T-helper 1 cell treated with Interleukin-12 subunit alpha and Interleukin-12 subunit beta and Interleukin-4 antibody, amounts not matched to agents 30 ng/mL and 1 ng/mL, for 36 hours (primary cell): ENCODE results near the gene PLAU. TPM values are rescaled to one million over a fixed set of nuclear protein-coding genes. Genes with fewer than 3 reads are reported as not detected.

Experiments
- intact Hi-C: fragments of 100-400 bp; cut with micrococcal nuclease; formaldehyde crosslinking; loops from one replicate; pipeline ENCODE4 v1.15.1; 2024
- total RNA-seq: library from RNA; stranded (reverse); gene quantifications from 2 replicates; pipeline ENCODE4 v1.2.3, GENCODE V29; 2022

The PLAU gene
- total RNA-seq, result 1.1 and 1.5 TPM in 2 replicates

DNA sequence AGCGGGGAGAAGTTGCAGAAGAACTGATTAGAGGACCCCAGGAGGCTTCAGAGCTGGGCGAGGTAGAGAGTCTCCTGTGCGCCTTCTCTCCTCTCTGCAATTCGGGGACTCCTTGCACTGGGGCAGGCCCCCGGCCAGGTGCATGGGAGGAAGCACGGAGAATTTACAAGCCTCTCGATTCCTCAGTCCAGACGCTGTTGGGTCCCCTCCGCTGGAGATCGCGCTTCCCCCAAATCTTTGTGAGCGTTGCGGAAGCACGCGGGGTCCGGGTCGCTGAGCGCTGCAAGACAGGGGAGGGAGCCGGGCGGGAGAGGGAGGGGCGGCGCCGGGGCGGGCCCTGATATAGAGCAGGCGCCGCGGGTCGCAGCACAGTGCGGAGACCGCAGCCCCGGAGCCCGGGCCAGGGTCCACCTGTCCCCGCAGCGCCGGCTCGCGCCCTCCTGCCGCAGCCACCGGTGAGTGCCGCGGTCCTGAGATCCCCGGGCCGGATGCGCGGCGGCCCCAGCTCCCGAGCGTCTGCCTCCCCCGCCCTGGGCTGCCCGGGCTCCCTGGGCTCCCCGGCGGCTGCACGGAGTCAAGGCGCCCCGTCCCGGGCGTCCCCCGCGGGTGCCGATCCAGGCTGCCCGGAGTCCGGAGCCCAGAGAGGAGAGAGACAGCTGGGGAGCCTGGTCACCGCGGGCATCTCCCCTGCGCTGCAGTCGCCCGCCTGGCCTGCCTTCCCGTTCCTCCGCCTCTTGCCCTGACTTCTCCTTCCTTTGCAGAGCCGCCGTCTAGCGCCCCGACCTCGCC is at the start of gene PLAU:
Gene PLAU, plus strand, starts transcription at position 369 of the 789 bp plus-strand sequence. CDS start 424 bp downstream, outside the sequence.
- intact Hi-C loops, result loop anchor here (1.0 to 2.0 kb wide), 3 partner anchors 11 to 46 kb away; no protein-coding TSS in a partner anchor

- intact Hi-C loops, result no loop called here
These were observed 48.9 kb upstream of the PLAU start for GRCh38 chr10:73862011-73862410.

DNA sequence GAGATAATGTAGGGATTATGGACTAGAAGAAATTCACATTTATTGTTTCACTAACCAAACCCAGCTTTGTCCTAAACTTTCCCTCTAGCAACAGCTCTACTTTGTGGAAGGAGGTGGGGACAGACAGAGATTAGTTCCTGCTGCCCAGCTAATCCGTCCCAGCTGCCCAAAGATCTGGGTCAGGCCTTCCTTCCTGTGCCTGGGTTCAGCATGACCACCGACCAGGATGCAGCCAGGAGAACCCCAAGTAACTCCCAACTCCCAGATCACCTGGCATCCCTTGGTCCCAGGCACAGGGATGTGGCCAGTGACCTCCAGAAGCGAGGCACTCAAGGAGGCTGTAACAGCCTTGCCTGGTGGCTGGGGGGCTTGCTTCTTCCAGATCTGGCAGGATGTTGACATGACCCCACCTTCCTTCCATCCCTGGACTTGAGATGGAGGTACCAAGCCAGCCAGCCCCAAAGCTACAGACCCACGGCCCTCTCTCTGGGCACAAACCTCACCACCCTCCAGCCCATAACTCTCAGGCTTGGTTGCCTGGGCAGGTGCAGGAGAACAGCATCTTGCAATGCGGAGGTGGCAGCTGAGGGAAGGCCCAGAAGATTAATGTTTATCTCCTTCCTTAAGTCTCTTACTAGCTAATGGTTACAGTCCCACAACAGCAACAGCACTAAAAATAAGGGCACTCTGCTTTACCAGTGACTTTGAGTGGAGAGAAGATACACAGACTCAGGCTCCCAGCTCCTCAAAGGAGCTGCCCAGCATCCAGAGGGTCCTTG is 47.7 kb upstream of the PLAU start:
- intact Hi-C loops, result no loop called here

GRCh38 chr10:73864229-73864628 is 46.7 kb upstream of the PLAU start:
- intact Hi-C loops, result no loop called here

GRCh38 chr10:73865107-73865458 is 45.8 kb upstream of the PLAU start:
- intact Hi-C loops, result loop anchor here (1.0 kb wide), 3 partner anchors 10 to 16 kb away; no protein-coding TSS in a partner anchor

- intact Hi-C loops, result loop anchor here (1.0 kb wide), 4 partner anchors 8 to 16 kb away; no protein-coding TSS in a partner anchor
These were observed 45.2 kb upstream of the PLAU start for GRCh38 chr10:73865459-73866442.

DNA sequence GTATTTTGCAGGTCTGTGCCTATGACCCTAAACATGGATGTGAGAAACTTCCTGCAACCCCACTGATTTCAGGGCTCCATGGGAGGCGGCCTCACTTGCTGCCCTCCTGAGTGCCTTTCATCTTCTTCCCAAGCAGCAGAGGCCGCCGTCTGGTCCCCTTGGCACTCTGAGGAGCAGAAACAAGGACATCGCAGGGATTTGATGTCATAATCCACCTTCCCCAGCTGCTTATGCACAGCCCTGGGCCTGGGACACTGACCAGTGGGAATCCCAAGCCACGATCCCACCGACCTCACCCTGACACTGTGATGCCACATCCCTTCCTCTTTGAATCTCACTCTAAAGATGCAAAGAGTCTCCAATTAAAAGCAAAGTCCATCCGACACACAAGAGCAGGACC is 44.3 kb upstream of the PLAU start:
- intact Hi-C loops, result loop anchor here (1.0 kb wide), 1 partner anchor 9 kb away; no protein-coding TSS in a partner anchor

GRCh38 chr10:73867126-73867807 is 43.7 kb upstream of the PLAU start:
- intact Hi-C loops, result no loop called here

GRCh38 chr10:73867871-73868631 is 42.9 kb upstream of the PLAU start:
- intact Hi-C loops, result no loop called here

- intact Hi-C loops, result no loop called here
These were observed 42.2 kb upstream of the PLAU start for GRCh38 chr10:73868655-73869195.

DNA sequence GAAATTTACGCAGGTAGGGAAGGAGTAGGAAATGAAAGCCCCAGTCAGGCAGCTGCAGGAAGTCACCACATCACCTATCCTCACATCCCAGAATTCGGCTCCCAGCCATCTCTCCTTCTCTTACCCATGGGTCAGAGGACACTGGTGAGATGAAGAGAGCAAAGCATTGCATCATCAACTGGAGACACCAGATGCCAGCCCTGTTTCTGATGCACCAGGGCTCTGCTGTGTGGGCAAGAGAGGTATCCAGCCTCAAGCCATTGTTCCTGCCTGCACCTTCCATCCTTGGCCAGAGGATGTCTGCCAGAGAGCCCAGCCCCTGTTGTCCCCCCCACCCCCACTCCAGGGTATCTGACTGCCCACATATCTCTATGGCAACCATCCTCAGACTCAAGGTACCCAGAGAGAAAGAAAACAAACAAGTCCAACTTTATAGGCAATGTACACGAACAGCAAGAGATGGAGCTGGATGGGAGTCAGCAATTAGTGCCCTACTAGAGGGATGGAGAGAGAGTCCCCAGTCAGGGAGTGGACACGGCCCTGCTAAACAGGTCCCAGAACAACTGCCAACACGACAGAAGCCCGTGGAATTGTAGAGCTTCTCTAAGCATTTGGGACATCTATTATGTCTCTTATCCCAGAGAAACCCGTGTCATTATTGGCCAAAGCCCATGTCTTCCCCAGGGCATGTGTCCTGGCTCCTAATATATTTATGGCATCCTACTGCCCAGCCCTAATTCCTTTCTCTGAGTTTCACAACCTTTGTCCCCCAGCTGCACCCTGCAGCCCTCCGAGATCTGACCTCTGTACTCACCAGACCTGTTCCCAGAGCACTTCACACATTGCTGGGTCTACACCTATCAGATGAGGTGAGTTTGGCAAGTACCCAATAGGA is 39.4 kb upstream of the PLAU start:
- intact Hi-C loops, result loop anchor here (10.0 kb wide), 1 partner anchor 347 kb away; no protein-coding TSS in a partner anchor

DNA sequence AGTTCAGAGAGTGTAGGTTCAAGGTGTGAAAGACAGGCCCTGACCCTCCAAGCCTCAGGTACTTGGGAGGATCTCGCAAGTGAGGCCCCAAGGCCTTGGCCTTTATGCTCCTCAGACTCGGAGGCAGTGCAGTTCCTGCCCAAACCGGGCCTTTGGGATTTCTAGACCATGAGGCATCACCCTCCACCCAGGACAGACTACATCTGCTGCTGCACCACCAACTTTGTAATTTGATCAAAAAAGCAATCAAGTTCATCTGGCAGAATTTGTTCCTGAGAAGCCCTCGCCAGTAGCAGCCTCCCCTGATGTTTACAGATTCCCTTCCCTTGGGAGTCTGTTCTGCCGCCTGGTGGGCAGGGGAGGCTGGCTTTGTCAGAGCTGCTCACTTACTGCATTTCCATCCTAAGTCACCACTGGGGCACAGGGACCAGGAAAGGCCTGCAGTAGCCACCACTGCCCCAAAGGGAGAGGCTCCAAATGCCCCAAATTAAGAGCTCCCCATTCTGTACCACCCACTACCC is 38.7 kb upstream of the PLAU start:
- intact Hi-C loops, result loop anchor here (10.0 kb wide), 1 partner anchor 347 kb away; no protein-coding TSS in a partner anchor

GRCh38 chr10:73873142-73873837 is 37.6 kb upstream of the PLAU start:
- intact Hi-C loops, result loop anchor here (10.0 kb wide), 1 partner anchor 348 kb away; no protein-coding TSS in a partner anchor

- intact Hi-C loops, result loop anchor here (2.0 to 10.0 kb wide), 2 partner anchors 277 to 349 kb away; partner anchors contain the start of genes ADK and AP3M1
These were observed 37.1 kb upstream of the PLAU start for GRCh38 chr10:73873838-73874215.

GRCh38 chr10:73874267-73875138 is 36.4 kb upstream of the PLAU start, which contains the start of gene CAMK2G:
TSS of gene CAMK2G (minus strand) at chr10:73874555. CDS start at chr10:73874461, 94 bp downstream.
- intact Hi-C loops, result loop anchor here (1.0 to 10.0 kb wide), 15 partner anchors 9 to 1358 kb away; partner anchors contain the start of genes ADK, AP3M1, KAT6B and PPP3CB

- intact Hi-C loops, result loop anchor here (1.0 to 10.0 kb wide), 15 partner anchors 10 to 1357 kb away; partner anchors contain the start of genes ADK, AP3M1, KAT6B and PPP3CB
These were observed 35.8 kb upstream of the PLAU start for GRCh38 chr10:73875139-73875475.
